Measurements from ENCODE around the gene SYCP2L. TPM values are rescaled to one million over a fixed set of nuclear protein-coding genes. Genes with fewer than 3 reads are reported as not detected.
"Not testable (repeated sequence)": the region's sequence is repeated elsewhere in the genome, so short reads cannot be mapped to it uniquely, and the experiment has no call there.

SYCP2L gene
- total and polyA plus RNA-seq, 3 donors from 2014 or later, result 5.4 to 8.7 (median 6.9) TPM

DNA sequence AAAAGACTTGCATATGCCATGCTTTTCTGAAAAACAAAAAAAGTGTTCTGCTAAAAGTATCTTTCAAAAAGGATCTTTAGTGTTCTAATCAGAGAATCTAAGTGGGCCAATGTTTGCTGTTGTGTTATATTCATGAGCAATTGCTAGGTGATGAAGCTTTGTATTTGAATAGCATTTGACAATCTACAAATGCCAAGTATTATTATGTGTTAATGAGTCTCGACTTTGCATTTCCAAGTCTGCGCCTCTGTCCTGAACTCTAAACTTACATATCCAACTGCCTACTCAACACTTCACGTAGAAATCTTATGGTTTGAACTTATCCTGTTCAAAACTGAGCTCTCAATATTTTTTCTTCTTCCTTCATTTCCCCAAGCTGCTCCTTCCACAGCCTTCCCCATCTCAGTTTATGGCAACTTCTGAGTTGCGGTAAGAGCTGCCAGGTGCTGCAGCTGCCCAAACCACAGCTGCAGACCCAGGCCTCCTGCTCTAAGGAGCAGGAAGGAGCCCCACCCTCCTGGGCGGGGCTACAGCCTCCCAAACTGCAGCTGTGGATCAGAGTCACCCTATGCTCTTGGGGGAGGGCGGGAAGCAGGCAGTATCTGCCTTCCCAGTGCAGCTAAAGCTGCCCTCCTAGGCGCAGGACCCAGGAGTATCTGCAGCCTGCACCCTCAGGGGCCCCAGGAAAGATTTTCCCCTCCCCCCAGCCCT is 31.8 kb upstream of the SYCP2L start:
- no peak overlapping the region for H3K27ac ChIP-seq
- no peak for DNase-seq
- no peaks in the 10 kb centered on the region for H3K9me3 ChIP-seq
- intact Hi-C loops (cut with DNase I; ENCODE audit: low total_unique reads), result no loop called here
- no peaks in the 10 kb centered on the region for H3K27me3 ChIP-seq
- no peak overlapping the region for H3K4me3 ChIP-seq
- TF ChIP-seq, protein P1, sequence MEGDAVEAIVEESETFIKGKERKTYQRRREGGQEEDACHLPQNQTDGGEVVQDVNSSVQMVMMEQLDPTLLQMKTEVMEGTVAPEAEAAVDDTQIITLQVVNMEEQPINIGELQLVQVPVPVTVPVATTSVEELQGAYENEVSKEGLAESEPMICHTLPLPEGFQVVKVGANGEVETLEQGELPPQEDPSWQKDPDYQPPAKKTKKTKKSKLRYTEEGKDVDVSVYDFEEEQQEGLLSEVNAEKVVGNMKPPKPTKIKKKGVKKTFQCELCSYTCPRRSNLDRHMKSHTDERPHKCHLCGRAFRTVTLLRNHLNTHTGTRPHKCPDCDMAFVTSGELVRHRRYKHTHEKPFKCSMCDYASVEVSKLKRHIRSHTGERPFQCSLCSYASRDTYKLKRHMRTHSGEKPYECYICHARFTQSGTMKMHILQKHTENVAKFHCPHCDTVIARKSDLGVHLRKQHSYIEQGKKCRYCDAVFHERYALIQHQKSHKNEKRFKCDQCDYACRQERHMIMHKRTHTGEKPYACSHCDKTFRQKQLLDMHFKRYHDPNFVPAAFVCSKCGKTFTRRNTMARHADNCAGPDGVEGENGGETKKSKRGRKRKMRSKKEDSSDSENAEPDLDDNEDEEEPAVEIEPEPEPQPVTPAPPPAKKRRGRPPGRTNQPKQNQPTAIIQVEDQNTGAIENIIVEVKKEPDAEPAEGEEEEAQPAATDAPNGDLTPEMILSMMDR (IDR thresholded peaks at IDR 0.05), result no peak
- WGBS, 2 donors, result 87 to 90% methylated on average over 7 of the region's 7 CpGs
- no peaks in the 10 kb centered on the region for H3K36me3 ChIP-seq (ENCODE audit: low read depth, missing control alignments)
- H3K4me1 ChIP-seq, result no peaks in the 10 kb centered on the region

DNA sequence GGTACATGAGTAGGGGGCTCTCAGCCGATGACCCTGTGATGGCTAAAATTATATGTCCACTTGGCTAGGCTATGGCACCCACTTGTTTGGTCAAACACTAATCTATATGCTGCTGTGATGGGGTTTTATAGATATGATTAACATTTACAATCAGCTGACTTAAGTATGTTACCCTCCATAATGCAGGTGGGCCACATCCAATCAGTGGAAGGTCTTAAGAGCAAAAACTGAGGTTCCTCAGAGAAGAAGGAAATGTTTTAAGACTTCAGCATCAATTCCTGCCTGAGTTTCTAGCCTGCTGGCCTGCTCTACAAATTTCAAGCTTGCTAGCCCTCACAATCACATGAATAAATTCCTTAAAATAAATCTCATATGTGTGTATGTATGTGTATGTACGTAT is 29.6 kb upstream of the SYCP2L start:
- no peak overlapping the region for H3K27ac ChIP-seq
- TF ChIP-seq, protein P1 (IDR thresholded peaks at IDR 0.05), result no peak
- TF ChIP-seq POLR2A (IDR thresholded peaks at IDR 0.05), result no peak
- H3K4me1 ChIP-seq, result no peaks in the 10 kb centered on the region
- no peak for DNase-seq
- H3K4me3 ChIP-seq, result no peak overlapping the region
- intact Hi-C loops (cut with DNase I; ENCODE audit: low total_unique reads), result no loop called here
- no peaks in the 10 kb centered on the region for H3K9me3 ChIP-seq
- no peaks in the 10 kb centered on the region for H3K27me3 ChIP-seq
- 88 to 94% methylated on average over 2 of the region's 2 CpGs for WGBS, 2 donors
- no peaks in the 10 kb centered on the region for H3K36me3 ChIP-seq (ENCODE audit: low read depth, missing control alignments)

DNA sequence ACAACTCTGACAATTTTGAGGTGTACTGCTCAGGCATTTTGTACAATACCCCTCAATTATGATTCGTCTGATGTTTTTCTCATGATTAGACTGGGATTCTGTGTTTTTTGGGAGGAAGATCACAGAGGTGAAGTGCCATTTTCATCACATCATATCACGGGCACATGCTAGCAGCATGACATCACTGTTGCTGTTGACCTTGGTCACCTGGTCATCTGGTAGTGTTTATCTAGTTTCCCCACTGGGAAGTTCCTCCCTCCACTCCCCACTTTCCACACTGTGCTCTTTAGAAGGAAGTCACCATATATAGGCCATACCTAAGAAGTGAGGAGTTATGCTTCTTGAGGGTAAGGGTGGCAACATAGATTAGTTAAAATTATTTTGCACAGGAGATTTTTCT is 25.8 kb upstream of the SYCP2L start:
- WGBS, 2 donors, result 78 to 80% methylated on average over 2 of the region's 2 CpGs
- Histone ChIP-seq H3K4me3 (no peak overlapping the region), H3K9me3 (no peaks in the 10 kb centered on the region), H3K36me3 (ENCODE audit: low read depth, missing control alignments) (no peaks in the 10 kb centered on the region), H3K27me3 (no peaks in the 10 kb centered on the region), H3K4me1 (no peaks in the 10 kb centered on the region), H3K27ac (no peak overlapping the region)
- DNase-seq, result no peak
- intact Hi-C loops (cut with DNase I; ENCODE audit: low total_unique reads), result no loop called here
- TF ChIP-seq, protein P1 (IDR thresholded peaks at IDR 0.05), result no peak
- TF ChIP-seq POLR2A (IDR thresholded peaks at IDR 0.05), result no peak

DNA sequence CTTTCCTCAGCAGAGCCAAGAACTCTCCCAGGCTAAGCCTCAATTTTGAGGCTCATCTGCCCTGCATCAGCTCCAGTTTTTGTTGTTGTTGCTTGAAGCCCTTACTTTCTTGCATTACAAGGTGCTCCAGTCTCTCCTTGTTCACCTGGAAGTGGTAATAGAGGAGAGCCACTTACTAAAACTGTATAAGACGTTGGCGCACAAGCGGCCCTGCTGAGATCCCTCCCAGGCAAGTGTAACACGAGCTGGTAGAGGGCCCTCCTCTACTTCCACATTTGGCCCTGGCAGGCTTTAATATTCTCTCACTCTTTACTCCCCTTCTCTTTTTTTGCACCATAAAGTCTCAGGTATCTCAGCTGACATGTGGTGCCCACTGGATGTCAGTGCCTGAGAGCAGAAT is 24.5 kb upstream of the SYCP2L start:
- Histone ChIP-seq H3K36me3 (ENCODE audit: low read depth, missing control alignments) (no peaks in the 10 kb centered on the region), H3K4me1 (no peaks in the 10 kb centered on the region), H3K9me3 (no peaks in the 10 kb centered on the region), H3K27ac (no peak overlapping the region), H3K27me3 (no peaks in the 10 kb centered on the region), H3K4me3 (no peak overlapping the region)
- DNase-seq, result no peak
- no peak for TF ChIP-seq POLR2A (IDR thresholded peaks at IDR 0.05)
- TF ChIP-seq, protein P1 (IDR thresholded peaks at IDR 0.05), result no peak
- 81 to 89% methylated on average over 4 of the region's 4 CpGs for WGBS, 2 donors
- intact Hi-C loops (cut with DNase I; ENCODE audit: low total_unique reads), result no loop called here

DNA sequence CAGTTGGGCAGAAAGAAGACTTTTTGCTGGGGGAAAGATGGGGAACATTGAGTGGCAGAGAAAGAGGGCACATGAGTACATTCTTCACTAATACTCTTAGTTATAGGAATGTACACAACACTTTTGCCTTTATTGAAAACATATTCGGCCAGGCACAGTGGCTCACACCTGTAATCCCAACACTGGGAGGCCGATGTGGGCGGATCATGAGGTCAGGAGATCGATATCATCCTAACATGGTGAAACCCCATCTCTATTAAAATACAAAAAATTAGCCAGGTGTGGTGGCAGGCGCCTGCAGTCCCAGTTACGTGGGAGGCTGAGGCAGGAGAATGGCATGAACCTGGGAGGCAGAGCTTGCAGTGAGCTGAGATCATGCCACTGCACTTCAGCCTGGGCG is 23.8 kb upstream of the SYCP2L start:
- H3K9me3 ChIP-seq; H3K4me3 ChIP-seq; H3K36me3 ChIP-seq (ENCODE audit: low read depth, missing control alignments); intact Hi-C loops (cut with DNase I; ENCODE audit: low total_unique reads); H3K27me3 ChIP-seq; DNase-seq; H3K27ac ChIP-seq; H3K4me1 ChIP-seq: not testable (repeated sequence)
- 90 to 99% methylated on average over 7 of the region's 7 CpGs for whole genome bisulfite sequencing, 2 donors

DNA sequence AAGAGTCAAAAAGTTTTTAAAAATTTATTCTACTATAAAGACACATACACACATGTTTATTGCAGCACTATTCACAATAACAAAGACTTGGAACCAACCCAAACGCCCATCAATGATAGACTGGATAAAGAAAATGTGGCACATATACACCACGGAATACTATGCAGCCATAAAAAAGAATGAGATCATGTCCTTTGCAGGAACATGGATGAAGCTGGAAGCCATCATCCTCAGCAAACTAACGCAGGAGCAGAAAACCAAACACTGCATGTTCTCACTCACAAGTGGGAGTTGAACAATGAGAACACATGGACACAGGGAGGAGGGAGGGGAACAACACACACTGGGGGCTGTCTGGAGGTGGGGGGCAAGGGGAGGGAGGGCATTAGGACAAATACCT is 20.1 kb upstream of the SYCP2L start:
- 90 to 98% methylated on average over 3 of the region's 3 CpGs for WGBS, 2 donors
- H3K27ac ChIP-seq; H3K4me1 ChIP-seq; H3K9me3 ChIP-seq; intact Hi-C loops (cut with DNase I; ENCODE audit: low total_unique reads); H3K4me3 ChIP-seq; H3K36me3 ChIP-seq (ENCODE audit: low read depth, missing control alignments); DNase-seq; H3K27me3 ChIP-seq: not testable (repeated sequence)

Measured in testis (tissue), 3 donors.